Lower leg skin (tissue), 3 donors: ENCODE data around the gene CDK1.

Experiments
- POLR2A ChIP-seq, 2 donors: fragments of 450-650 bp; IDR thresholded peaks; one replicate each; pipeline ENCODE4 v1.6.1; 2016 to 2017; ENCODE audit warnings: antibody characterized with exemption in 2 of 2, mild to moderate bottlenecking in 1 of 2, moderate library complexity in 1 of 2
- TF ChIP-seq, protein P1 (sequence below), 3 donors: fragments of 450-650 bp; IDR thresholded peaks; one replicate each; pipeline ENCODE4 v1.5.1; 2016; ENCODE audit warnings: antibody characterized with exemption in 3 of 3, mild to moderate bottlenecking in 3 of 3, moderate library complexity in 2 of 3

DNA sequence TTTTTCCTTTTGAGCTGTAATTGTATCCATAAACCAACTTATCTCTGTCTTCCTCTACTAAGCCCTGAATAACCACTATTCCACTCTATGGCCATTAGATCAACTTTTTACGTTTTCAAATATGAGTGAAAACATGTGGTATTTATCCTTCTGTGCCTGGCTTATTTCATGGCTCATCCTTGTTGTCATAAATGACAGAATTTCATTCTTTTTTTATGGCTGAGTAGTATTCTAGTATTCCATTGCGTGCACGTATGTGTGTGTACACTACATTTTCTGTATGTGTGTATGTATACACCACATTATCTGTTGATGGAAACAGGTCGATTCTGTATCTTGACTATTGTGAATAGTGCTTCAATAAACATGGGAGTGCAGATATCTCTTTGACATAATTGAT is 11.1 kb downstream of the CDK1 start:
- TF ChIP-seq, protein P1, sequence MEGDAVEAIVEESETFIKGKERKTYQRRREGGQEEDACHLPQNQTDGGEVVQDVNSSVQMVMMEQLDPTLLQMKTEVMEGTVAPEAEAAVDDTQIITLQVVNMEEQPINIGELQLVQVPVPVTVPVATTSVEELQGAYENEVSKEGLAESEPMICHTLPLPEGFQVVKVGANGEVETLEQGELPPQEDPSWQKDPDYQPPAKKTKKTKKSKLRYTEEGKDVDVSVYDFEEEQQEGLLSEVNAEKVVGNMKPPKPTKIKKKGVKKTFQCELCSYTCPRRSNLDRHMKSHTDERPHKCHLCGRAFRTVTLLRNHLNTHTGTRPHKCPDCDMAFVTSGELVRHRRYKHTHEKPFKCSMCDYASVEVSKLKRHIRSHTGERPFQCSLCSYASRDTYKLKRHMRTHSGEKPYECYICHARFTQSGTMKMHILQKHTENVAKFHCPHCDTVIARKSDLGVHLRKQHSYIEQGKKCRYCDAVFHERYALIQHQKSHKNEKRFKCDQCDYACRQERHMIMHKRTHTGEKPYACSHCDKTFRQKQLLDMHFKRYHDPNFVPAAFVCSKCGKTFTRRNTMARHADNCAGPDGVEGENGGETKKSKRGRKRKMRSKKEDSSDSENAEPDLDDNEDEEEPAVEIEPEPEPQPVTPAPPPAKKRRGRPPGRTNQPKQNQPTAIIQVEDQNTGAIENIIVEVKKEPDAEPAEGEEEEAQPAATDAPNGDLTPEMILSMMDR (IDR thresholded peaks at IDR 0.05): no peak
- TF ChIP-seq POLR2A (IDR thresholded peaks at IDR 0.05): no peak
